Ishikawa (cell line): ENCODE measurements around the gene RPS6KA5.

Experiments used
- CEBPB ChIP-seq: IDR thresholded peaks from 2 replicates; pipeline ENCODE4 v1.6.1; 2012
- CREB1 ChIP-seq: IDR thresholded peaks from 2 replicates; pipeline ENCODE4 v1.6.1; 2012; ENCODE audit warnings: low read depth
- EGR1 ChIP-seq: IDR thresholded peaks from 2 replicates; pipeline ENCODE4 v1.6.1; 2012
- EP300 ChIP-seq: IDR thresholded peaks from 2 replicates; pipeline ENCODE4 v1.6.1; 2012; ENCODE audit warnings: borderline replicate concordance
- FOXM1 ChIP-seq: IDR thresholded peaks from 2 replicates; pipeline ENCODE4 v1.6.1; 2012; ENCODE audit warnings: low read depth, borderline replicate concordance
- MAX ChIP-seq: IDR thresholded peaks from 2 replicates; pipeline ENCODE4 v1.6.1; 2012
- NFIC ChIP-seq: IDR thresholded peaks from 2 replicates; pipeline ENCODE4 v1.6.1; 2012
- RAD21 ChIP-seq: IDR thresholded peaks from 2 replicates; pipeline ENCODE4 v1.6.1; 2012; ENCODE audit warnings: low read depth
- REST ChIP-seq: IDR thresholded peaks from 2 replicates; pipeline ENCODE4 v1.6.1; 2012; ENCODE audit warnings: low read depth, mild to moderate bottlenecking
- TAF1 ChIP-seq: IDR thresholded peaks from 2 replicates; pipeline ENCODE4 v1.6.1; 2012; ENCODE audit warnings: low read depth, mild to moderate bottlenecking
- YY1 ChIP-seq: IDR thresholded peaks from 2 replicates; pipeline ENCODE4 v1.6.1; 2012; ENCODE audit warnings: low read depth

GRCh38 chr14:90983560-90983959 is 76.9 kb downstream of the RPS6KA5 start:
- no peak for TF ChIP-seq REST
- no peak for TF ChIP-seq TAF1
- TF ChIP-seq CREB1: no peak
- no peak for TF ChIP-seq EP300
- TF ChIP-seq FOXM1: no peak
- no peak for TF ChIP-seq MAX
- no peak for TF ChIP-seq YY1
- TF ChIP-seq NFIC: no peak
- no peak for TF ChIP-seq EGR1
- no peak for TF ChIP-seq CEBPB
- TF ChIP-seq RAD21: no peak
